Stimulated activated CD8-positive, alpha-beta memory T cell treated with anti-CD3 and anti-CD28 coated beads, Interleukin-12 subunit alpha, Interleukin-12 subunit beta, amount 100 ng/mL, for 24 hours (primary cell): ENCODE results near the gene SMKR1.
A peak's percentile ranks its signal among the peaks of the same experiment; 100 is the strongest.
"Not testable (repeated sequence)": the region's sequence is repeated elsewhere in the genome, so short reads cannot be mapped to it uniquely, and the experiment has no call there.

Source experiments
- DNase-seq: peaks from one replicate; pipeline ENCODE4 v3.0.0-alpha.2; 2020; ENCODE audit errors: extremely low read depth

SMKR1 gene

GRCh38 chr7:129525225-129525862, 23.0 kb downstream of the SMKR1 start:
- DNase-seq, result no peak

GRCh38 chr7:129529643-129530042, 27.3 kb downstream of the SMKR1 start:
- no peak for DNase-seq

GRCh38 chr7:129530795-129531391, 28.6 kb downstream of the SMKR1 start:
- DNase-seq, result peak; percentile 40

GRCh38 chr7:129531721-129532120, 29.4 kb downstream of the SMKR1 start:
- DNase-seq, result no peak

- DNase-seq, result no peak
Measured at GRCh38 chr7:129532375-129532774, 30.0 kb downstream of the SMKR1 start.

GRCh38 chr7:129534558-129535274, 32.4 kb downstream of the SMKR1 start:
- not testable (repeated sequence) for DNase-seq

- DNase-seq, result no peak
Measured at GRCh38 chr7:129535896-129536295, 33.6 kb downstream of the SMKR1 start.

- DNase-seq, result no peak
Measured at GRCh38 chr7:129536323-129536722, 34.0 kb downstream of the SMKR1 start.

GRCh38 chr7:129538790-129539189, 36.5 kb downstream of the SMKR1 start:
- DNase-seq, result no peak

- no peak for DNase-seq
Measured at GRCh38 chr7:129540340-129540739, 38.0 kb downstream of the SMKR1 start.

- no peak for DNase-seq
Measured at GRCh38 chr7:129544700-129545099, 42.4 kb downstream of the SMKR1 start.

GRCh38 chr7:129550693-129551360, 48.5 kb downstream of the SMKR1 start:
- no peak for DNase-seq

- DNase-seq, result no peak
Measured at GRCh38 chr7:129553899-129554461, 51.6 kb downstream of the SMKR1 start.

- no peak for DNase-seq
Measured at GRCh38 chr7:129556607-129557133, 54.3 kb downstream of the SMKR1 start.

GRCh38 chr7:129557686-129558481, 55.6 kb downstream of the SMKR1 start:
- DNase-seq, result no peak

- no peak for DNase-seq
Measured at GRCh38 chr7:129559564-129559963, 57.2 kb downstream of the SMKR1 start.

- DNase-seq, result no peak
Measured at GRCh38 chr7:129560831-129561230, 58.5 kb downstream of the SMKR1 start.

- DNase-seq, result no peak
Measured at GRCh38 chr7:129561677-129562359, 59.5 kb downstream of the SMKR1 start.
